ENCODE measurements around the gene PARVA.

Gene PARVA

DNA sequence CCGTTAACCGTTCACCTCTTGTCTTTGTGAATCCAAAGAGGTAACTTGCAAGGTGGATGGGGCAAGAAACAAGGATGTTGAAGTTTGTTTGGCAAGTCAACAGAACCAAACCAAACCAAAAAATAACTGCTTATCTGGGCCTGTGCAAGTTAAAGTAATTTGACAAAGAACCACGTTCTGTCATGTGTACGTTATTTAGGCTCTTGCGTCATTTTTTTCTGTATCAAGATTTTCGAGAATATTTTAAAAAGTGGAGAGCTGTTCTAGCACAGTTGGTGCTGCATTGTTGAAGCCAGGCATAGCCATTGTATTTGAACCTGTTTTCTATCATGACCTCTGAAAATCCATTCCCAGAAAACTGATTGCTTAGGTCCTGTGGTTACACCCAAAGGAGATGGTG, 55.1 kb downstream of the PARVA start:
- no peak for DNase-seq (ENCODE audit: low read depth)
- TF ChIP-seq, protein P1, sequence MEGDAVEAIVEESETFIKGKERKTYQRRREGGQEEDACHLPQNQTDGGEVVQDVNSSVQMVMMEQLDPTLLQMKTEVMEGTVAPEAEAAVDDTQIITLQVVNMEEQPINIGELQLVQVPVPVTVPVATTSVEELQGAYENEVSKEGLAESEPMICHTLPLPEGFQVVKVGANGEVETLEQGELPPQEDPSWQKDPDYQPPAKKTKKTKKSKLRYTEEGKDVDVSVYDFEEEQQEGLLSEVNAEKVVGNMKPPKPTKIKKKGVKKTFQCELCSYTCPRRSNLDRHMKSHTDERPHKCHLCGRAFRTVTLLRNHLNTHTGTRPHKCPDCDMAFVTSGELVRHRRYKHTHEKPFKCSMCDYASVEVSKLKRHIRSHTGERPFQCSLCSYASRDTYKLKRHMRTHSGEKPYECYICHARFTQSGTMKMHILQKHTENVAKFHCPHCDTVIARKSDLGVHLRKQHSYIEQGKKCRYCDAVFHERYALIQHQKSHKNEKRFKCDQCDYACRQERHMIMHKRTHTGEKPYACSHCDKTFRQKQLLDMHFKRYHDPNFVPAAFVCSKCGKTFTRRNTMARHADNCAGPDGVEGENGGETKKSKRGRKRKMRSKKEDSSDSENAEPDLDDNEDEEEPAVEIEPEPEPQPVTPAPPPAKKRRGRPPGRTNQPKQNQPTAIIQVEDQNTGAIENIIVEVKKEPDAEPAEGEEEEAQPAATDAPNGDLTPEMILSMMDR (IDR thresholded peaks at IDR 0.05; ENCODE audit: low read depth, low read length, missing control alignments): no peak

DNA sequence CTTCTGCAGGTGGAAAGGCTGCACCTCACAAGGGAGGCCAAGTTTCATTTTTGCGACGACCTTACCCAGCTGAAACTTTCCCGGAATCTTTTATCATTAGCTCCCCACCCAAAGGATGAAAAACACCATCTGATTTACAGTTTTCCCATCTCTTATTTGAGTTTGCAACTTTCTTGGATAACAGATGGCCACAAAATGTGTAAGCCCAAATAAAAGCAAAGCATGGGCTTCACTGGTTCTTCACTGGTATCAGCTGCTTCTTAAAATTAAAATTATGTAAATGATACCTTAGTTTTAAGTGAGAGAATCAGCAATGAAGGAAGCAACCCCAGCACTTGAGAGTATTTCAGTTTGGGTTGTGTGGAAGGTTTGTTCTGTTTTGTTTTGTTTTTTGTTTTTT, 55.8 kb downstream of the PARVA start:
- no peak overlapping the region for H3K4me3 ChIP-seq (ENCODE audit: low read depth, low read length)
- TF ChIP-seq, protein P1 (IDR thresholded peaks at IDR 0.05; ENCODE audit: low read depth, low read length, missing control alignments): no peak
- DNase-seq (ENCODE audit: low read depth): no peak

More for the DNA sequence above, 55.1 kb downstream of the PARVA start:
- H3K4me3 ChIP-seq (ENCODE audit: low read depth, low read length): no peak overlapping the region

DNA sequence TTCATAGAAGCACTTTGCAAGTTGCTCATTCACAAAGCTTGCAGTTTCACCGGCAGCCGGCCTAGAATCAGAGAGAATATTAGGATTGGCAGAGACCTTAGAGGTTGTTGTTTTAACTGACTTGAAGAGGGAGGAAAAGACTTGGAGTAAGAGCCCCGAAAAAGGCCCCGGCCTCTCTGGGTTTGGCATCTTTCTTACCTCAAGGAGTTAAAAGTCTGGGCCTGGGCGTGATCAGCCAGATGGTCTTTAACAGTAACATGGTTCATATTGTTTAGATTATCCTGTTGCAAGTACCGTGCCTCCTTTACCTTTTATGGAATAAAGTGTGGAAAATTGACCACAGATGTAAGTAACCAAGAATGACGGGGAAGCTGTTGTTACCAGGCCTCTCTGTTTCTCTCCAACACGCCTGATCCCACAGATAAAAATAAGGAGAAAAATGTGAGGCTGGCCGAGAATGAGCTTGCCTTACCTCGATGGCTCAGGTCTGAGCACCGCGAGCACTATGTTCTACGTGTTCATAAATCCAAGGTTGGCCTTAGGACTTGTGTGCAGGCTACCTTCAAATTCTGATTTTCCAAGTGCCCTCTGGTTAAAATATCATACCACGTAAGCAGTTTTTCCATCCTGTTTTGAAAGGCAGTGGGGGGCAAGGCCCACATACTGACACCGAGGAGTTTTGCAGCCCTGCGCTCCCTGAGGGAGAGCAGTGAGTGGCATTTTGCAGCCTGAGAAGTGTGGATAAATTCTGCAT, 56.4 kb downstream of the PARVA start:
- no peak for DNase-seq (ENCODE audit: low read depth)
- TF ChIP-seq, protein P1 (IDR thresholded peaks at IDR 0.05; ENCODE audit: low read depth, low read length, missing control alignments): no peak
- no peak overlapping the region for H3K4me3 ChIP-seq (ENCODE audit: low read depth, low read length)

DNA sequence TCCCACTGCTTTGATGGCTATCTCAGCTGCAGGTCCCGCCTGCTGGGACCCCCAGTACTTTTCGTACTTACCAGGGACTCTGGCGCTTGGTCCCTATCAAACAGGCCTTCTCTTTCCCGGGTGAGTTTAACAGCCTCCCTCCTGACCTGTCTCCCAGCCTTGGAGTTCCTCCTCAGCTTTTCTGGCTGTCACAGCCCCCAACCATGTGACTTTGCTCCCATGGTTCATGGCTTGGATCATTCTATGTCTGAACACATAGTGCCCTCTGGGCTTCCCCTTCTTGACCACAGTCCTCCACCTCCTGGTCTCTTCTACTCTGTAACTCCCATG, 56.9 kb downstream of the PARVA start:
- DNase-seq (ENCODE audit: low read depth): no peak
- TF ChIP-seq, protein P1 (IDR thresholded peaks at IDR 0.05; ENCODE audit: low read depth, low read length, missing control alignments): no peak
- no peak overlapping the region for H3K4me3 ChIP-seq (ENCODE audit: low read depth, low read length)

DNA sequence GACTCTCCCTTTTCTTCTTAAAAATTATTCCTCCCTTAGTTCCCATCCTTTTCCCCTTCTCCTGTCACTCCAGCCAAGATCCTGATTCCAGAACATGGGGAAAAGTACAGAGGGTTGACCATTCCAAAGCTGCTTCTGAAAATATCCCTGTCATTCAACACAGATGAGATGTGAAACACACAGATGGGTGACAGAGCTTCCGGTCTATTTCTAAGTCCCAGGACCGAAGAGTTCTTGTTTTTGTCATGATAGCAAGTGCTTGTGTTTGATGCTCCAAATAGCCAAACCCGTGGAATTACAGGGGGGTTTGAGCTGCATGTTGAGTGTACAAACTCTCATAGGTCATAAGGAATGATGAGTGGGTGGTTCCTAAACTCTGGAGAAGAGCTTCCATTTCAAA, 57.9 kb downstream of the PARVA start:
- DNase-seq (ENCODE audit: low read depth): no peak
- H3K4me3 ChIP-seq (ENCODE audit: low read depth, low read length): no peak overlapping the region
- TF ChIP-seq, protein P1 (IDR thresholded peaks at IDR 0.05; ENCODE audit: low read depth, low read length, missing control alignments): no peak

DNA sequence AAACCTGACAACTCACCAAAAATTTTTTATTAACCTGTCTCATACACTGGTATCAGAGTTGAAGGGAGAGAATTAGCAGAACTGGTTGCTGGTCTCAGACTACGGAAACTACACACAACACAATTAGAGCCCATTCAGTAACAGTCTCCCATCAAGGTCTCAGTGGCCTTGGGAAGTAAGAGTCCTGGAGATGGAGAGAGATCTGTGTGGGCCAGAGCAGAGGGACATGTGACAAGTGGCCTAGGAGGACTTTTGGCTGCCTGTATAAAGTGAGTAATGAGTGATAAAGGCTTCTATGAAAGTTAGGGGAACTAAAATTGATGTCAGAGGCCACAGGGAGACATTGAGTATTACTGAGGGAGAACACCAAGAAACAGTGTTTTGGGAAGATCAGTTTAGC, 58.9 kb downstream of the PARVA start:
- TF ChIP-seq, protein P1 (IDR thresholded peaks at IDR 0.05; ENCODE audit: low read depth, low read length, missing control alignments): no peak
- H3K4me3 ChIP-seq (ENCODE audit: low read depth, low read length): no peak overlapping the region
- DNase-seq (ENCODE audit: low read depth): no peak

DNA sequence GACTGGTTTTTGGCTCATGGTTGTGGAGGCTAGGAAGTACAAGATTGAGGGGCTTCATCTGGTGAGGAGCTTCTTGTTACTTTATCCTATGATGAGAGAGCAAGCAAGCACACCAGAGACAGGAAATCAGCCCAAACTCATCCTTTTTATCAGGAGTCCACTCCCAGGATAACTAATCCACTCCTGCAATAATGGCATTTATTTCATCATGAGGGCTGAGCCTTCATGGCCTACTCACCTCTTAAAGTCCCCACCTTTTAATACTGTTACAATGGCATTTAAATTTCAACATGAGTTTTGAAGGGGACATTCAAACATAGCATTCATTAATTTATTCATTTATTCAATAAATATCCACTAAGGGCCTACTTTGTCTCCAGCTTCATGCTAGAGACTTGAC, 60.9 kb downstream of the PARVA start:
- no peak overlapping the region for H3K4me3 ChIP-seq (ENCODE audit: low read depth, low read length)
- DNase-seq (ENCODE audit: low read depth): no peak
- TF ChIP-seq, protein P1 (IDR thresholded peaks at IDR 0.05; ENCODE audit: low read depth, low read length, missing control alignments): no peak
